ENCODE data around the gene SLC66A1. TPM values are rescaled to one million over a fixed set of nuclear protein-coding genes. Genes with fewer than 3 reads are reported as not detected.
"Not testable (repeated sequence)": the region's sequence is repeated elsewhere in the genome, so short reads cannot be mapped to it uniquely, and the experiment has no call there.

SLC66A1 gene
- total RNA-seq, 2 donors from 2014 or later = 24.4 to 49.6 TPM

DNA sequence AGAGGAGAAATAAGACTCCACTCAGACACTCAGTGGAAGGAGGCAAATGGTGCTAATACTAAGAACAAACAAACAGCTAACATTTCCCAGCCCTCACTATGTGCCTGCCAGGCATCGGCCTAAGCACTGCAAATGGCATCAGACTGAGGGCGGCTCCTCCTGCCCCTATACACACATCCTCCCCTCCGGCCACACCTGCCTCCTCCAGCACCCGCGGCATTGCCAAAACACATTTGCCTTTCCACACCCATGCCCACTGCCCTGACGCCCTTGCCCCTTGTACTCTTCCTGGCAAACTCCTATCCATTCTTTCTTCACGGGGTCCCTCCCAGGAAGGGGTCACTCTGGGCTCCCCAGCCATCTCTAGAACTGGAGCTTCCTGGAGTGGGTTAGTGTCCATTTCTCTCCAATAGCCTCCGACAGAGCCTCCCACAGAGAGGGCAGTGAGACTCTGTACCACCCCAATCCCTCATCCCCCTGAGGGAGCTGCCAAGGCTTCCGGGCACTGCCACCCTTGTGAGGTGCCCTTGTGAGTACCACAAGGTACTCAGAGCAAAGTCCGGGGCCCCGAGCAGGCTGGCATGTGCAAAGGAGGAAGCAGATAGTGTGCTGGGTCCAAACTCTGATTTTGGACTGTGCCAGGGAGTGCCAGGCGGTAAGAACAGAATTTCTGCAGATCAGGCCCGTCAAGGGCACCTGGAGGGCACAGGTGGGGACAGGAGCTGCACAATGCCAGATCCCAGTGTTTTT is 24.5 kb upstream of the SLC66A1 start:
- Histone ChIP-seq H3K9me3 (no peaks in the 10 kb centered on the region), H3K4me1 (replicated peaks) (no peaks in the 10 kb centered on the region), H3K36me3 (no peaks in the 10 kb centered on the region), H3K4me3 (no peak overlapping the region), H3K27me3 (replicated peaks; ENCODE audit: insufficient read depth) (no peaks in the 10 kb centered on the region), H3K27ac (no peak overlapping the region)
- intact Hi-C loops (cut with DNase I) = no loop called here
- 93% methylated on average over 13 of the region's 13 CpGs for WGBS
- TF ChIP-seq CTCF (IDR thresholded peaks at IDR 0.05) (no peak), POLR2A (IDR thresholded peaks at IDR 0.05) (no peak), POLR2AphosphoS5 (IDR thresholded peaks at IDR 0.05) (no peak)
- no peak for DNase-seq (ENCODE audit: low spot score)

GRCh38 chr1:19288324-19289241 is 23.5 kb upstream of the SLC66A1 start, which contains the start of gene AKR7A3:
TSS of gene AKR7A3 (minus strand) at chr1:19288770. CDS start at chr1:19288709, 61 bp downstream.
- peak; percentile 22 for TF ChIP-seq POLR2A (IDR thresholded peaks at IDR 0.05)
- intact Hi-C loops (cut with DNase I); H3K27me3 ChIP-seq (replicated peaks; ENCODE audit: insufficient read depth); H3K27ac ChIP-seq; H3K9me3 ChIP-seq; H3K4me1 ChIP-seq (replicated peaks); H3K36me3 ChIP-seq: not testable (repeated sequence)
- peak; percentile 26 for DNase-seq (ENCODE audit: low spot score)
- peak within 1 kb of the TSS; percentile 25 to 37 for H3K4me3 ChIP-seq
- WGBS = 32% methylated on average over 28 of the region's 82 CpGs

DNA sequence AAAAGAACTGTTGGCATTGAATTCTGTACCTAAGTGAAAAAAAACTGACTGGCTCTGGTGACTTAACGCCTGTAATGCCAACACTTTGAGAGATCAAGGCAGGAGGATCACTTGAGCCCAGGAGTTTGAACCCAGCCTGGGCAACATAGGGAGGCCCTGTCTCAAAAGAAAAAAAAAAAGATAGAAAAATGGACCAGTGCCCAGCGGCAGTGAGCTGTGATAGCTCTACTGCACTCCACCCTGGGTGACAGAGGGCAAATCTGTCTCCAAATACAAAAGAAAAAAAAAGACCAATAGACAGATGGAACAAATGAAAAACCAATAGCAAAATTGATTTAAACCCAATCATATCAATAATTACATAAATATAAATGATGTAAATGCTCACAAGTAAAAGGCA is 22.9 kb upstream of the SLC66A1 start:
- TF ChIP-seq POLR2A (IDR thresholded peaks at IDR 0.05) (no peak), CTCF (IDR thresholded peaks at IDR 0.05) (no peak), POLR2AphosphoS5 (IDR thresholded peaks at IDR 0.05) (no peak)
- DNase-seq (ENCODE audit: low spot score) = no peak
- WGBS = 41% methylated on average over 2 of the region's 2 CpGs
- intact Hi-C loops (cut with DNase I) = no loop called here
- H3K27ac ChIP-seq = no peak overlapping the region
- no peaks in the 10 kb centered on the region for H3K36me3 ChIP-seq
- H3K4me1 ChIP-seq (replicated peaks) = no peaks in the 10 kb centered on the region
- H3K4me3 ChIP-seq = peak overlapping the region; percentile 25 to 37
- H3K27me3 ChIP-seq (replicated peaks; ENCODE audit: insufficient read depth) = no peaks in the 10 kb centered on the region
- no peaks in the 10 kb centered on the region for H3K9me3 ChIP-seq

GRCh38 chr1:19294638-19295037 is 17.5 kb upstream of the SLC66A1 start:
- Histone ChIP-seq H3K4me3 (no peak overlapping the region), H3K4me1 (replicated peaks) (no peaks in the 10 kb centered on the region), H3K27me3 (replicated peaks; ENCODE audit: insufficient read depth) (no peaks in the 10 kb centered on the region), H3K9me3 (no peaks in the 10 kb centered on the region), H3K36me3 (no peaks in the 10 kb centered on the region), H3K27ac (no peak overlapping the region)
- TF ChIP-seq POLR2AphosphoS5 (IDR thresholded peaks at IDR 0.05) (no peak), POLR2A (IDR thresholded peaks at IDR 0.05) (no peak), CTCF (IDR thresholded peaks at IDR 0.05) (no peak)
- 94% methylated on average over 2 of the region's 2 CpGs for WGBS
- intact Hi-C loops (cut with DNase I) = no loop called here
- no peak for DNase-seq (ENCODE audit: low spot score)

DNA sequence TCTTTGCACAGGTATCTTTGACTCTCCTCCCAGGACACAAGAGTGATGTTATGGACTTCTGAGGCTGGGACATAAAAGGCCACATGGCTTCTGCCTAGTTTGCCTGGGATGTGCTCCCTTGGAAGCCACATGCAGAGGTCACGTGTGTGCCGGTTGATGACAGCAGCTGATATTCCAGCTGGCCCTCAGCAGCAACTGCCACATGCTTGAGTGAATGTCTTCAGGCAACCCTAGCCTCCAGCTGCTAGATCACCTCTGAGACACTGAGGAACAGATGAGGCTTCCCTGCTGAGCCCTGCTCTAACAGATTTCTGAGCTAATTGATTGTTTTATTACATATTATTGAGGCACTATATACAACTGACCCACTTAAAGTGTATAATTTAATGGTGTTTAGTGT is 11.9 kb upstream of the SLC66A1 start:
- no peaks in the 10 kb centered on the region for H3K27me3 ChIP-seq (replicated peaks; ENCODE audit: insufficient read depth)
- no peak overlapping the region for H3K4me3 ChIP-seq
- no peak overlapping the region for H3K27ac ChIP-seq
- peaks cover 0 to 6% of the 10 kb centered on the region in 2 donors for H3K36me3 ChIP-seq
- H3K9me3 ChIP-seq = no peaks in the 10 kb centered on the region
- no peaks in the 10 kb centered on the region for H3K4me1 ChIP-seq (replicated peaks)
- no peak for TF ChIP-seq CTCF (IDR thresholded peaks at IDR 0.05)
- no peak for TF ChIP-seq POLR2A (IDR thresholded peaks at IDR 0.05)
- no peak for TF ChIP-seq POLR2AphosphoS5 (IDR thresholded peaks at IDR 0.05)
- no peak for DNase-seq (ENCODE audit: low spot score)
- intact Hi-C loops (cut with DNase I) = no loop called here
- 93% methylated on average over 2 of the region's 2 CpGs for WGBS

DNA sequence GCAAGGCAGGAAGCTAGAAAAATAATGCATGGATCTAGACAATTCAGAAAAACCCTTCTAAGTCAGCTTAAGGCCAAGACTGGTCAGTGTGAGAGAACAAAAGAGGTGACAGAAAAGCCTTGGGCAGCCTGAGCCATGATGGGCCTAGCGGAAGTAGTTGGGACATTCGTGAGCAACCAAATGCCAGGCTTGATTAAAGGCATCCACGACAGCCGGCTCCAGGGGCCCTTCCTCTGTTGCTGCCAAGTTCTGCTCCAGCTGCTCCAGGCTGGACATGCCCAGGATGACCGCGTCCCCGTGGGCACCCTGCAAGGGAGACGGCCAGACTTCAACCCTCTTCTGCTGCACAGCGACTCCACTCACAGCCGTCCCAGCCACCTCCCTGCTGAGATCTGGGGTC is 8.0 kb upstream of the SLC66A1 start:
- H3K27ac ChIP-seq; H3K4me3 ChIP-seq; H3K9me3 ChIP-seq; DNase-seq (ENCODE audit: low spot score); intact Hi-C loops (cut with DNase I); H3K4me1 ChIP-seq (replicated peaks); H3K27me3 ChIP-seq (replicated peaks; ENCODE audit: insufficient read depth); H3K36me3 ChIP-seq: not testable (repeated sequence)
- 93% methylated on average over 10 of the region's 10 CpGs for WGBS

Data from prostate gland (tissue), 2 donors.